Neutrophil (primary cell): ENCODE data around the gene FRA10AC1.

Experiments
- H3K27ac ChIP-seq: fragments of 200-600 bp; sonication (generic); 2 replicates; pipeline ENCODE4 v1.5.1; 2016; ENCODE audit warnings: mild to moderate bottlenecking, moderate library complexity
- H3K27me3 ChIP-seq: fragments of 200-600 bp; sonication (generic); 2 replicates; pipeline ENCODE4 v1.6.0; 2016; ENCODE audit warnings: mild to moderate bottlenecking
- H3K36me3 ChIP-seq: fragments of 200-600 bp; sonication (generic); 2 replicates; pipeline ENCODE4 v1.5.1; 2017
- H3K4me1 ChIP-seq, 2 experiments: fragments of 200-600 bp in 1 of 2; sonication (generic) in 1 of 2; 1 replicate in 1 of 2; 2 replicates in 1 of 2; pipeline versions ENCODE4 v1.5.1 to v1.6.1; 2013 to 2016; ENCODE audit warnings: low read depth in 1 of 2, low read length in 1 of 2, mild to moderate bottlenecking in 1 of 2, moderate library complexity in 1 of 2; ENCODE audit not compliant: control insufficient read depth in 1 of 2, insufficient read depth in 1 of 2
- H3K4me3 ChIP-seq, 2 experiments: fragments of 200-600 bp in 1 of 2; sonication (generic) in 1 of 2; 1 replicate in 1 of 2; 2 replicates in 1 of 2; pipeline ENCODE4 v1.5.1; 2013 to 2016; ENCODE audit warnings: low read depth in 1 of 2, low read length in 1 of 2, mild to moderate bottlenecking in 1 of 2, moderate library complexity in 1 of 2
- H3K9me3 ChIP-seq: fragments of 200-600 bp; sonication (generic); 2 replicates; pipeline ENCODE4 v1.5.1; 2016
- TF ChIP-seq, protein P1 (sequence below): fragments of 200-600 bp; sonication (generic); IDR thresholded peaks from 2 replicates; pipeline ENCODE4 v1.5.1; 2016; ENCODE audit warnings: antibody characterized with exemption

FRA10AC1 gene

GRCh38 chr10:93666030-93666429 lies 36.4 kb downstream of the FRA10AC1 start:
- Histone ChIP-seq H3K27me3 (no peaks in the 10 kb centered on the region), H3K27ac (no peak overlapping the region), H3K9me3 (no peaks in the 10 kb centered on the region), H3K4me1 (no peaks in the 10 kb centered on the region), H3K4me3 (no peak overlapping the region), H3K36me3 (peaks cover 55% of the 10 kb centered on the region)
- TF ChIP-seq, protein P1, sequence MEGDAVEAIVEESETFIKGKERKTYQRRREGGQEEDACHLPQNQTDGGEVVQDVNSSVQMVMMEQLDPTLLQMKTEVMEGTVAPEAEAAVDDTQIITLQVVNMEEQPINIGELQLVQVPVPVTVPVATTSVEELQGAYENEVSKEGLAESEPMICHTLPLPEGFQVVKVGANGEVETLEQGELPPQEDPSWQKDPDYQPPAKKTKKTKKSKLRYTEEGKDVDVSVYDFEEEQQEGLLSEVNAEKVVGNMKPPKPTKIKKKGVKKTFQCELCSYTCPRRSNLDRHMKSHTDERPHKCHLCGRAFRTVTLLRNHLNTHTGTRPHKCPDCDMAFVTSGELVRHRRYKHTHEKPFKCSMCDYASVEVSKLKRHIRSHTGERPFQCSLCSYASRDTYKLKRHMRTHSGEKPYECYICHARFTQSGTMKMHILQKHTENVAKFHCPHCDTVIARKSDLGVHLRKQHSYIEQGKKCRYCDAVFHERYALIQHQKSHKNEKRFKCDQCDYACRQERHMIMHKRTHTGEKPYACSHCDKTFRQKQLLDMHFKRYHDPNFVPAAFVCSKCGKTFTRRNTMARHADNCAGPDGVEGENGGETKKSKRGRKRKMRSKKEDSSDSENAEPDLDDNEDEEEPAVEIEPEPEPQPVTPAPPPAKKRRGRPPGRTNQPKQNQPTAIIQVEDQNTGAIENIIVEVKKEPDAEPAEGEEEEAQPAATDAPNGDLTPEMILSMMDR: no peak

DNA sequence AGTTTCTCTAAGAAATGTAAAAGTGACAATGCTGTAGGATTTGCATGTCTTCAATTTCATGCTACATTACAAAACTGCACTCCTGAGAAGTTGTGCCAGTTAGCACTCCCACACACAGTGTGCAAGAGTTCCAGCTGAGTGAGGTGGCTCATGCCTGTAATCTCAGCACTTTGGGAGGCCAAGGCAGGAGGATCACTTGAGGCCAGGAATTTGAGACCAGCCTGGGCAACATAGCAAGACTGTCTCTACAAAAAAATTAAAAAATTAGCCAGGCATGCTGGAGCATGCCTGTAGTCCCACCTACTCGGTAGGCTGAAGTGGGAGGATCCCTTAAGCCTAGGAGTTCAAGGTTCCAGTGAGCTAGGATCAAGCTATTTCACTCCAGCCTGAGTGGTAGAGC lies 44.6 kb downstream of the FRA10AC1 start:
- TF ChIP-seq, protein P1: no peak
- no peak overlapping the region for H3K27ac ChIP-seq
- H3K4me3 ChIP-seq: no peak overlapping the region
- H3K4me1 ChIP-seq: no peaks in the 10 kb centered on the region
- H3K9me3 ChIP-seq: no peaks in the 10 kb centered on the region
- no peaks in the 10 kb centered on the region for H3K27me3 ChIP-seq
- H3K36me3 ChIP-seq: no peaks in the 10 kb centered on the region

DNA sequence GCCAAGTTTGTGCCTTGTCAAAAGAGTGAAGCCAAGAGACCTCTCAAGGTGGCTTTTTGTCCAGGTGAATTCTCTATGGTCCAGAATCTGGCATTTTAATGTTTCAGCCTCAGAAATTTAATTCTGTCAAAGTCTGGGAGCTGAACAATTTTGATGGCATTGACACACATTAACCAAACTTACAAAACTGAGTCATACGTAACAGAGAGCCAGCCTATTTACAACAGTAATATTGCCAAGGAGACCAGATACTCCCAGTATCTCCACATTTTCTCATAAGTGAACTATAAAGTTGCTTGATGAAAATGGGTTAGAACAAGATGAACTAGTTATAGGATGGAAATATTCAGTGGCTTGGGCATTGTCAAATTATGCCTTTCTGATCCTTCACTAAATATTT lies 46.2 kb downstream of the FRA10AC1 start:
- no peaks in the 10 kb centered on the region for H3K4me1 ChIP-seq
- TF ChIP-seq, protein P1: no peak
- H3K4me3 ChIP-seq: no peak overlapping the region
- no peaks in the 10 kb centered on the region for H3K36me3 ChIP-seq
- H3K27ac ChIP-seq: no peak overlapping the region
- H3K9me3 ChIP-seq: no peaks in the 10 kb centered on the region
- no peaks in the 10 kb centered on the region for H3K27me3 ChIP-seq

DNA sequence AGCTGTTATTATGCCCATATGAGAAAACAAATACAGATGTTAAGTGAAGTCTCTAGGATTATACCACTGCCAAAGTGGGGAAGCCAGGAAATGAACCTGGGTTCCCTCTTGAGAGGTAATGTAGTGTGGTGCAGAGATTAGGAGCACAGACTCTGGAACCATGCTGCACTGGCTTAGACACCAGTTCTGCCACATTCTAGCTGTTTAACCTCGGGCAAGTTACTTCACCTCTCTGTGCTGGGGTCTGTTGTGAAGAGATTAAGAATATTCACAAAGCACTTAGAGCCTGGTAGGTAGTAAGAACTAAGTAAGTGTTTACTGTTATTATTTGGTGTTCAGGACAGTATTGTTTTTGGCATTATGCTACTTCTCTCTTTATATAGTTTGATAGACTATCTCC lies 48.2 kb downstream of the FRA10AC1 start:
- Histone ChIP-seq H3K4me3 (no peak overlapping the region), H3K9me3 (no peaks in the 10 kb centered on the region), H3K27ac (no peak overlapping the region), H3K4me1 (no peaks in the 10 kb centered on the region), H3K27me3 (no peaks in the 10 kb centered on the region), H3K36me3 (no peaks in the 10 kb centered on the region)
- TF ChIP-seq, protein P1: no peak

DNA sequence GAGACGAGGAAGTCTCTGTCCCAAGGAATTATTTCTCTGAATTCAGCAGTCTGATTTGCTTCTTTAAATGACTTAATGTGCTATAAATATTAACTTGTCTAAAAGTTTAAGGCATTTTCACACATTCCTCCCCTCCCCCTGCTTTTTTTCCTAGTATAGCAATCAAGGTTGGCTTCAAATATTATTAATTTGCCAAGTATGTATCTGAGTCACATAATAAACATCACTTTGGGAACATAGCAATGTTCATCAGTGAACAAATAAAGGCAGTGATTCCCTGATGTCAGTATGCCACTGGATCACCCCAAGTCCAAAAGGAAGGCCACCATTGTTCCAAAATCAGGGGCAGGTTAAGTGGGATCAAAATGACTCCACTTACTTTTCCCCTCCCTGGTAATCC lies 49.5 kb downstream of the FRA10AC1 start:
- H3K27ac ChIP-seq: no peak overlapping the region
- TF ChIP-seq, protein P1: no peak
- no peak overlapping the region for H3K4me3 ChIP-seq
- no peaks in the 10 kb centered on the region for H3K9me3 ChIP-seq
- H3K27me3 ChIP-seq: no peaks in the 10 kb centered on the region
- no peaks in the 10 kb centered on the region for H3K36me3 ChIP-seq
- H3K4me1 ChIP-seq: no peaks in the 10 kb centered on the region

GRCh38 chr10:93639791-93640190 lies 62.6 kb downstream of the FRA10AC1 start:
- H3K27me3 ChIP-seq: peaks cover 5% of the 10 kb centered on the region
- no peak overlapping the region for H3K27ac ChIP-seq
- H3K4me3 ChIP-seq: no peak overlapping the region
- H3K4me1 ChIP-seq: no peaks in the 10 kb centered on the region
- H3K36me3 ChIP-seq: no peaks in the 10 kb centered on the region
- TF ChIP-seq, protein P1: no peak
- no peaks in the 10 kb centered on the region for H3K9me3 ChIP-seq
